Vagina (tissue), 2 donors: Measurements from ENCODE around the gene NUB1. TPM values are rescaled to one million over a fixed set of nuclear protein-coding genes. Genes with fewer than 3 reads are reported as not detected.
"Not testable (repeated sequence)": the region's sequence is repeated elsewhere in the genome, so short reads cannot be mapped to it uniquely, and the experiment has no call there.

Experiments
- DNase-seq, 2 donors: peaks; one replicate each; pipeline ENCODE4 v3.0.0-alpha.2; 2017; ENCODE audit errors: extremely low spot score in 2 of 2
- H3K27ac ChIP-seq: fragments of 200-600 bp; sonication (generic); one replicate; pipeline ENCODE4 v1.5.1; 2019
- H3K27me3 ChIP-seq: fragments of 200-600 bp; sonication (generic); one replicate; pipeline ENCODE4 v1.5.1; 2019
- H3K36me3 ChIP-seq, 2 donors: fragments of 200-600 bp; sonication (generic); one replicate each; pipeline ENCODE4 v1.5.1; 2017 to 2019
- H3K4me1 ChIP-seq: fragments of 200-600 bp; sonication (generic); one replicate; pipeline ENCODE4 v1.5.1; 2019
- H3K4me3 ChIP-seq, 2 donors: fragments of 200-600 bp; sonication (generic); 1 replicate in 1 of 2; 2 replicates in 1 of 2; pipeline ENCODE4 v1.5.1; 2016 to 2019
- H3K9me3 ChIP-seq: fragments of 200-600 bp; sonication (generic); one replicate; pipeline ENCODE4 v1.5.1; 2019
- POLR2A ChIP-seq, 2 donors: fragments of 450-650 bp; IDR thresholded peaks; one replicate each; pipeline ENCODE4 v1.6.1; 2017; ENCODE audit warnings: antibody characterized with exemption in 2 of 2, mild to moderate bottlenecking in 2 of 2, moderate library complexity in 2 of 2
- POLR2AphosphoS5 ChIP-seq, 2 donors: sonication (generic); formaldehyde crosslinking; IDR thresholded peaks; one replicate each; pipeline ENCODE4 v1.9.0; 2017; ENCODE audit warnings: antibody characterized with exemption in 2 of 2, mild to moderate bottlenecking in 2 of 2, low read depth in 1 of 2; ENCODE audit not compliant: insufficient read depth in 1 of 2
- intact Hi-C: fragments of 100-400 bp; cut with DNase I; formaldehyde crosslinking; loops from one replicate; pipeline ENCODE4 v1.15.1; 2023
- total RNA-seq: library from RNA; depleted of rRNA; stranded (reverse); fragments of >200 nt; gene quantifications from one replicate; pipeline ENCODE4 v1.2.3, GENCODE V29; 2016
- TF ChIP-seq, protein P1 (sequence below), 3 experiments: fragments of 450-650 bp in 2 of 3; fragments of 200-600 bp in 1 of 3; sonication (generic) in 1 of 3; IDR thresholded peaks; one replicate each; pipeline ENCODE4 v1.5.1; 2017 to 2019; ENCODE audit warnings: antibody characterized with exemption in 3 of 3, mild to moderate bottlenecking in 2 of 3, moderate library complexity in 2 of 3

NUB1 gene
- total RNA-seq, 1 donor from 2014 or later = 46.2 TPM

DNA sequence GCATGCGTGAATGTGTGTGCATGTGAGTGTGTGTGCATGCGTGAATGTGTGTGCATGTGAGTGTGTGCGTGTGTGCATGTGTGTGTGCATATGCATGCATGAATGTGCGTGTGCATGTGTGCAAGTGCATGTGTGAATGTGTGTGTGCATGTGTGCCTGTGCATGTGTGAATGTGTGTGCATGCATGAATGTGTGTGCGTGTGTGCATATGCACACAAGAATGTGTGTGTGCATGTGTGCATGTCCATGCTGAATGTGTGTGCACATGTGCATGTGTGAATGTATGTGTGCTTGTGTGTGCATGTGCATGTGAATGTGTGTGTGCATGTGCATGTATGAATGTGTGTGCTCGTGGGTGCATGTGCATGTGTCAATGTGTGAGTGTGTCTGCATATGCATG is 42.1 kb upstream of the NUB1 start:
- Histone ChIP-seq H3K4me1 (peaks cover 9% of the 10 kb centered on the region), H3K36me3 (no peaks in the 10 kb centered on the region), H3K27me3 (no peaks in the 10 kb centered on the region), H3K9me3 (no peaks in the 10 kb centered on the region), H3K27ac (no peak overlapping the region), H3K4me3 (no peak overlapping the region)
- peak in 1 of 2 donors; percentile 34 for DNase-seq
- TF ChIP-seq POLR2AphosphoS5 (IDR thresholded peaks at IDR 0.05; ENCODE audit: insufficient read depth in 1 of 2, low read depth in 1 of 2) (no peak), POLR2A (IDR thresholded peaks at IDR 0.05) (no peak)
- intact Hi-C loops = no loop called here

DNA sequence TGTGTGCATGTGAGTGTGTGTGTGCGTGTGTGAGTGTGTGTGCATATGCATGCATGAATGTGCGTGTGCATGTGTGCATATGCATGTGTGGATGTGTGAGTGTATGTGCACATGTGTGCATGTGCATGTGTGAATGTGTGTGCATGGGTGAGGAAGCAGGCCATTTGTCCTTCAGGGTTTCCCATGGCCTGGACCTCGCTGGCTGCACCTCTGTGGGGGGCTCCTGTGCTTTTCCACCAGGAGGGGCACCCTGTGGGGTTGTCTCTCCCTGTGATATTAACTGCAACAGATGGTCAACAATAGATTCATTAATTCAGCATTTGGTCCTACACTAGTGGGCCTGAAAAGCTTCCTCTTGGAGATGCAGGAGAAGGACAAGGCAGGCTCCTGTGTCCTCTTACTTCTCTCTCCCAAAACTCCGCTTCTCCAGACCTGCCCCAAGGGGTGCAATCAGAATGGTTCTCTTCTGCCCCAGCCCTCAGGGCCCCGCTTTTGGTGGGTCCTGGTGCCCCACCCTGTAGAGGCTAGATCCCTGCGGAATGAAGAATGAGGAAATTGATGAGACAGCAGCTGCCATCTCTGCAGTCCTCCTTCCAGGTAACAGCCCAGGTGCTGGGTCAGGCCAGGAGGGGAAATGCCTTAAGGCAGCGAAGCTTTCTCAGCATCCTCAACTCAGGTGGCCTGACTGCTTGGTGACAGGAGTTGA is 41.5 kb upstream of the NUB1 start:
- DNase-seq = peak; percentile 8 to 91
- intact Hi-C loops = loop anchor here (5.0 kb wide), 1 partner anchor 53 kb away; the partner anchor contains the start of gene SMARCD3

DNA sequence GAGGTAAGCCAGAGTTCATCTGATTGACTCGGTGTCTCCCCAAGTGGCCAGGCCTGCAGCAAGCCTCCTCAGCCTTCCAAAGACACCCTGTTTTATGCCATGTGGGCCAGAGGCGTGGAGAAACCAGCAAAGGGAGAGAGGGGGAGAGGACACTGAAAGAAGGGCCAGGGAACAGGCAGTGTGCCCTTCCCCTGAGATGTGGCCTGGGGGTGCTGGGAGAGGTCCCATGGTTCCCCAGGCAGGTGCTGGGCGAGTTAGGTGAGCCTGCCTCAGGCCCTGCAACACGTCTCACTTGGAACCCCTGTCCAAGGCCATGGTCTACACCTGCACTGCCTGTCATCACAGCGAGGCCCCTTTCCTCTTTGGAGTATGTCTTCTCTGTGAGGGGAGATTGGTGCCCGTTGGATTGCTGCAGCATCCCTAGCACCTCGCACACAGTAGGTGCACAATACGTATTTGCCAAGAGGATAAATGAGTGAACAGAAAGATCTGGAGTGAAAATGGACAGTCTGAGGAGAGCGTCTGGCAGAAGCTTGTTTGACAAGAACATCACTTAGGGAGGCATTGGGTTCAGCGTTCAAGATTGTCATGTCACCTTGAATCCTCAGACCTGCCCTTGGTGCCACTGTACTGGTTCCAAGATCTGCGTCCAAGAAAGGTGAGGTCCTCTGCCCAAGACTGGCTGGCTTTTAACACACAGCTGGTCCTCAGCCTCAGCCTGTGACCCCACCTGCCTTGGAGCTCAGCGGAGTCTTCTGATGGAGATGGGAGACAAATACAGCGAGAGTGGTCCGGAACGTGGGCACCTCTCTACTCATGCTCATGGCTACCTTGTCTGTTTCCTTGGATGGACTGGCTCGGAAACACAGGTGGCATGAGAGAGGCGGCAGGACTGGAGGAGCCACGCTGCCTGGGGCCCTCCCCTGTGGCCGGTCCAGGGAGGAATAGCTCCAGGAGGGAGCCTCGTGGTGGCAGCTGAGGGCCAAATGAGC is 39.8 kb upstream of the NUB1 start:
- no peak overlapping the region for H3K4me3 ChIP-seq
- no peak overlapping the region for H3K27ac ChIP-seq
- no peak for TF ChIP-seq POLR2A (IDR thresholded peaks at IDR 0.05)
- no peak for TF ChIP-seq POLR2AphosphoS5 (IDR thresholded peaks at IDR 0.05; ENCODE audit: insufficient read depth in 1 of 2, low read depth in 1 of 2)
- TF ChIP-seq, protein P1, sequence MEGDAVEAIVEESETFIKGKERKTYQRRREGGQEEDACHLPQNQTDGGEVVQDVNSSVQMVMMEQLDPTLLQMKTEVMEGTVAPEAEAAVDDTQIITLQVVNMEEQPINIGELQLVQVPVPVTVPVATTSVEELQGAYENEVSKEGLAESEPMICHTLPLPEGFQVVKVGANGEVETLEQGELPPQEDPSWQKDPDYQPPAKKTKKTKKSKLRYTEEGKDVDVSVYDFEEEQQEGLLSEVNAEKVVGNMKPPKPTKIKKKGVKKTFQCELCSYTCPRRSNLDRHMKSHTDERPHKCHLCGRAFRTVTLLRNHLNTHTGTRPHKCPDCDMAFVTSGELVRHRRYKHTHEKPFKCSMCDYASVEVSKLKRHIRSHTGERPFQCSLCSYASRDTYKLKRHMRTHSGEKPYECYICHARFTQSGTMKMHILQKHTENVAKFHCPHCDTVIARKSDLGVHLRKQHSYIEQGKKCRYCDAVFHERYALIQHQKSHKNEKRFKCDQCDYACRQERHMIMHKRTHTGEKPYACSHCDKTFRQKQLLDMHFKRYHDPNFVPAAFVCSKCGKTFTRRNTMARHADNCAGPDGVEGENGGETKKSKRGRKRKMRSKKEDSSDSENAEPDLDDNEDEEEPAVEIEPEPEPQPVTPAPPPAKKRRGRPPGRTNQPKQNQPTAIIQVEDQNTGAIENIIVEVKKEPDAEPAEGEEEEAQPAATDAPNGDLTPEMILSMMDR (IDR thresholded peaks at IDR 0.05) = no peak
- peaks cover 9% of the 10 kb centered on the region for H3K4me1 ChIP-seq
- H3K36me3 ChIP-seq = no peaks in the 10 kb centered on the region
- intact Hi-C loops = loop anchor here (5.0 kb wide), 1 partner anchor 54 kb away; the partner anchor contains the start of gene SMARCD3
- no peaks in the 10 kb centered on the region for H3K27me3 ChIP-seq
- H3K9me3 ChIP-seq = no peaks in the 10 kb centered on the region
- peak; percentile 72 to 77 for DNase-seq

More for the DNA sequence above, 41.5 kb upstream of the NUB1 start:
- Histone ChIP-seq H3K4me3 (no peak overlapping the region), H3K36me3 (no peaks in the 10 kb centered on the region), H3K27ac (no peak overlapping the region), H3K27me3 (no peaks in the 10 kb centered on the region), H3K9me3 (no peaks in the 10 kb centered on the region), H3K4me1 (peaks cover 9% of the 10 kb centered on the region)
- TF ChIP-seq POLR2A (IDR thresholded peaks at IDR 0.05) = no peak
- TF ChIP-seq, protein P1 (IDR thresholded peaks at IDR 0.05) = no peak
- TF ChIP-seq POLR2AphosphoS5 (IDR thresholded peaks at IDR 0.05; ENCODE audit: insufficient read depth in 1 of 2, low read depth in 1 of 2) = no peak

DNA sequence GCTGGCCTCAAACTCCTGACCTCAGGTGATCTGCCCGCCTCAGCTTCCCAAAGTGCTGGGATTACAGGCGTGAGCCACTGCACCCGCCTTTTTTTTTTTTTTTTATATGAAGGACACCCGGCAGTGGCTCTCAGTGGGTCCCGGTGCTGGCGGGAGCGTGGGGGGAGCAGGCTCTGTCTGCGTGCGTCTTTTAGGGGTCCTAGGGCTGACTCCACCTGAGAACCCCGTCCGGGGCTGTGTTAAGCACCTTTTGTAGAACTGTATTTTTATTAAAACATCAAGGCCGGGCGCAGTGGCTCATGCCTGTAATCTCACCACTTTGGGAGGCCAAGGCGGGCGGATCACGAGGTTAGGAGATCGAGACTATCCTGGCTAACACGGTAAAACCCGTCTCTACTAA is 37.4 kb upstream of the NUB1 start:
- H3K4me3 ChIP-seq, H3K36me3 ChIP-seq, H3K27me3 ChIP-seq, H3K9me3 ChIP-seq, H3K27ac ChIP-seq, H3K4me1 ChIP-seq: not testable (repeated sequence)
- intact Hi-C loops = loop anchor here (5.0 kb wide), 1 partner anchor 57 kb away; the partner anchor contains the start of gene SMARCD3
- TF ChIP-seq, protein P1 (IDR thresholded peaks at IDR 0.05) = peak in 1 of 3 experiments; percentile 7
- peak; percentile 52 to 58 for DNase-seq

DNA sequence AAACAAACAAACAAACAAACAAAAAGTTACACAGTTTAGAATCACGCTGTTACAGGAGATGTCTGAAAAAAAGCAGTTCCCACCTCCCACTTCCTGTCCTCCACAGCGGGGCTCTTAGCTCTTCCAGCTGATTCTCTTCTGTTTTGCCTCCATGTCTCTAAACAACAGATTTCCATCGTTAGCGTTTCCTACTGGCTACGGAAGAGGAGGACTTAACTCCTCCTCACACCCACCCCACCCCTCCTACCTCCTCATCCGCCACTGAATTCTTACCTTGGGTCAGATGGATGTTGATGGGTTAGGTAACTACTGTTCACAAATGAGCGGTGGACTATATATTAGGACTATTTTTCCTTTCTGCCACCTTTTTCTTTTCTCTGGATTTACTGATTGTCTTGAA is 36.8 kb upstream of the NUB1 start:
- TF ChIP-seq POLR2A (IDR thresholded peaks at IDR 0.05) = no peak
- no peak for TF ChIP-seq POLR2AphosphoS5 (IDR thresholded peaks at IDR 0.05; ENCODE audit: insufficient read depth in 1 of 2, low read depth in 1 of 2)
- TF ChIP-seq, protein P1 (IDR thresholded peaks at IDR 0.05) = no peak
- no peaks in the 10 kb centered on the region for H3K27me3 ChIP-seq

More for the DNA sequence above, 36.8 kb upstream of the NUB1 start:
- DNase-seq = peak in 1 of 2 donors; percentile 65
- intact Hi-C loops = loop anchor here (5.0 kb wide), 2 partner anchors 58 to 133 kb away; partner anchors contain the start of gene SMARCD3
- Histone ChIP-seq H3K9me3 (no peaks in the 10 kb centered on the region), H3K4me3 (peak overlapping the region in 1 of 2 donors; percentile 5), H3K27ac (no peak overlapping the region), H3K4me1 (peaks cover 9% of the 10 kb centered on the region), H3K36me3 (no peaks in the 10 kb centered on the region)
